DOHH2 (cell line): ENCODE results near the gene PDZRN3.

Source experiments
- H3F3A ChIP-seq: fragments of 200-600 bp; sonication (generic), shearing (Covaris generic); 2 replicates; pipeline ENCODE4 v1.6.0; 2016; ENCODE audit warnings: antibody characterized with exemption, mild to moderate bottlenecking; ENCODE audit not compliant: control insufficient read depth, insufficient read depth
- H3K27ac ChIP-seq: fragments of 200-600 bp; sonication (generic); 2 replicates; pipeline ENCODE4 v1.5.1; 2014; ENCODE audit warnings: low read depth, mild to moderate bottlenecking, low read length, moderate library complexity
- H3K27me3 ChIP-seq: fragments of 200-600 bp; sonication (generic); 2 replicates; pipeline ENCODE4 v1.6.1; 2014; ENCODE audit warnings: mild to moderate bottlenecking, low read length, mixed read lengths; ENCODE audit not compliant: control insufficient read depth
- H3K36me3 ChIP-seq: fragments of 200-600 bp; sonication (generic); 2 replicates; pipeline ENCODE4 v1.6.1; 2014; ENCODE audit warnings: mild to moderate bottlenecking, low read length, moderate library complexity, mixed read lengths; ENCODE audit not compliant: control insufficient read depth
- H3K4me1 ChIP-seq: fragments of 200-600 bp; sonication (generic); 2 replicates; pipeline ENCODE4 v1.6.1; 2014; ENCODE audit warnings: mild to moderate bottlenecking, low read length, mixed read lengths; ENCODE audit not compliant: control insufficient read depth
- H3K4me2 ChIP-seq: fragments of 200-600 bp; sonication (generic); 2 replicates; pipeline ENCODE4 v1.6.0; 2014; ENCODE audit warnings: mild to moderate bottlenecking, low read length, moderate library complexity
- H3K4me3 ChIP-seq: fragments of 200-600 bp; sonication (generic); 2 replicates; pipeline ENCODE4 v1.5.1; 2014; ENCODE audit warnings: mild to moderate bottlenecking, low read length, mixed read lengths
- H3K79me2 ChIP-seq: fragments of 200-600 bp; sonication (generic); 2 replicates; pipeline ENCODE4 v1.6.1; 2014; ENCODE audit warnings: mild to moderate bottlenecking, low read length, mixed read lengths; ENCODE audit not compliant: control insufficient read depth
- H3K9me2 ChIP-seq: fragments of 200-600 bp; sonication (generic); replicated peaks from 2 replicates; pipeline ENCODE4 v1.6.1; 2014; ENCODE audit warnings: mild to moderate bottlenecking, low read length, mixed read lengths; ENCODE audit not compliant: control insufficient read depth
- H3K9me3 ChIP-seq: fragments of 200-600 bp; sonication (generic); 2 replicates; pipeline ENCODE4 v1.6.1; 2014; ENCODE audit warnings: antibody characterized with exemption, low read length, mixed read lengths; ENCODE audit not compliant: control insufficient read depth, insufficient read depth
- H4K20me1 ChIP-seq: fragments of 200-600 bp; sonication (generic); 2 replicates; pipeline ENCODE4 v1.6.0; 2014; ENCODE audit warnings: low read depth, mild to moderate bottlenecking, antibody characterized with exemption, low read length, moderate library complexity; ENCODE audit not compliant: control insufficient read depth, insufficient read depth
- CTCF ChIP-seq: fragments of 200-600 bp; sonication (generic); IDR thresholded peaks from one replicate; pipeline ENCODE4 v1.5.1; 2014; ENCODE audit warnings: antibody characterized with exemption, mild to moderate bottlenecking, low read depth, low read length; ENCODE audit not compliant: poor library complexity, severe bottlenecking
- EZH2phosphoT487 ChIP-seq: fragments of 200-600 bp; sonication (generic); IDR thresholded peaks from 2 replicates; pipeline ENCODE4 v1.6.1; 2017; ENCODE audit warnings: borderline replicate concordance, mild to moderate bottlenecking, antibody characterized with exemption, low read length, moderate library complexity, mixed read lengths

PDZRN3 gene

DNA sequence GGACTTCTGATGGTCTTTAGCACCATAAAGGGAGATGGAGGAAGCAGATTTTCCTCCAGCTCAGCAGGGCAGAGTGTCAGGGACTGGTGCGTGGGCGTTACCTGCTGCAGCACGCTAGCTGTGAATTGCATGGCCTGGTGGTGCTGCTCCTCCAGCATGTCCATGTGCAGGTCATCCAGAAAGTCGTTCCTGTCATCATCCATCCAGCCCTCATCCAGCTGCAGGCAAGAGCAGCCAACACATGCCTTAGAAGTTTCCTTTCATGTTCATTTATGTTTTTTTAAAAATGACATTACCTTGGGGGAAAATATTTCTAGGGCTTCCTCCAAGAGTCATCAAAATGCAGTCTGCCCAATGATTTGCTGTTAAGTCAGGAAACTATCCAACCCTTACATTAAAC, 239.2 kb downstream of the PDZRN3 start:
- Histone ChIP-seq H3K36me3 (no peaks in the 10 kb centered on the region), H3K4me3 (no peak overlapping the region), H3K9me3 (no peaks in the 10 kb centered on the region), H3K27me3 (no peaks in the 10 kb centered on the region), H3K27ac (no peak overlapping the region), H3K79me2 (no peaks in the 10 kb centered on the region), H3K4me1 (no peaks in the 10 kb centered on the region), H3K4me2 (no peak overlapping the region), H3F3A (no peaks in the 10 kb centered on the region), H3K9me2 (no peaks in the 10 kb centered on the region), H4K20me1 (no peaks in the 10 kb centered on the region)
- no peak for TF ChIP-seq CTCF
- no peak for TF ChIP-seq EZH2phosphoT487

DNA sequence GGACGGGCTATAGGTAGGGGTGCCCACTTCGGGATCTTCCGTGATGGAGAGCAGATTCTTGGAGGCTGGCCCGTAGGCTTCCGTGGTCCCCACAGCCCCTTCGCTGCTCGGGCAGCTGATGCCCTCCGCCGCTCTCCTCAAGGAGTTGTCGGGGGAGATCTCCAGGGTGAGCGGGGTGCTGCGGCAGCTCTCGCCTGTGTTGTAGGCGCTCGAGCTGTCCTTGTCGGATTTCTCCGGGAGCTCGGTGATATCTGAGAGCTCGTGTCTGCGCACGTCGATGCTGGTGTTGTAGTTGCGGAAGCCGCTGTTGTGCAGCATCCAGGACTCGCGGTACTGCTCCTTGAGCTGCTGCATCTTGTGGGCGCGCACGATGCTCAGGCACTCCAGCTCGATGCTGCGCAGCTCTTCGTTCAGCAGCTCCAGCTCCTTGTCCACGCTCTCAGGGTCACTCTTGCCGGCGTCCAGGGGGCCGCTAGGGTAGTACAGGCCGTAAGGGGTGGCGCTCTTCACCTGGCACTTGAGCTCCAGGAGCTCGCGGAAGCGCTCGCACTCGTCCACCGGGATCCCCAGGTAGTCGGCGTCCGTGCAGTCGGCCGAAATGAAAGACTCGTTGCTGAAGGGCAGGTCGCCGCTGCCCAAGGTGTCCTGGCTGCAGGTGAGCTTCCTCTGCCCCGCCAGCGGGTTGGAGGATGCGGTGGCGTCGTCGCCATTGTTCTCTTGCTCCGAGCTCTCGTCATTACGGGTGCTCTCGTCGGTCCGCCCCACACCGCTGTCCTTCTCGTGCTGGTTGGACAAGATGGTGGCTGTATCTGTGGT, 240.4 kb downstream of the PDZRN3 start:
- Histone ChIP-seq H3K79me2 (no peaks in the 10 kb centered on the region), H3K4me3 (no peak overlapping the region), H4K20me1 (no peaks in the 10 kb centered on the region), H3K4me2 (no peak overlapping the region), H3K36me3 (no peaks in the 10 kb centered on the region), H3K27me3 (no peaks in the 10 kb centered on the region), H3K9me2 (no peaks in the 10 kb centered on the region), H3F3A (no peaks in the 10 kb centered on the region), H3K9me3 (no peaks in the 10 kb centered on the region), H3K4me1 (no peaks in the 10 kb centered on the region), H3K27ac (no peak overlapping the region)
- TF ChIP-seq EZH2phosphoT487 (no peak), CTCF (no peak)

DNA sequence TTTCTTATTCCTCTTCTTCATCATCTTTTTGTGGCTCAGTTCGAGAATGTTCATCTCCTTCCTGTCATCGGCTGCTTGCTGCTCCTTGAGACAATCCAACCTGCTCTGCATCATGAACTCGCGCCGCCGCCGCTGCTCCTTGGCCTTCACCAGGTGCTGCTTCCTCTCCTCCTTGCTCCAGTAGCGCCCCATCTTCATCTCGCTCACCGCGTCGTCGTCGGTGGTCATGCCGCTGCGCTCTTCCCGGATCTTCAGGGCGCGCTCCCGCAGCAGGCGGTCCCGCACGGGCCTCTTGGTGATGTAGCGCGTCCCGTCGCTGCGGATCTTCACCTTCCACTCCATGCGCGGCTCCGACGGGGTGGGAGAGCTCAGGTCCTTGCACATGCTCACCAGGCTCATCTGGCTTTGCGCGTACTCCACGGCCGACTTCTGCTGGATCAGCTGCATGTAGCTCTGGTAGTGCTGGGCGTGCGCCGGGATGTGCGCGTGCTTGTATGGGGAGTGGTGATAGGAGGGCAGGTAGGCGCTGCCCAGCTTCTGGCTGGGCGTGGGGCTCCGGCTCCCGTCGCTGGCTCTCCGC, 241.2 kb downstream of the PDZRN3 start:
- TF ChIP-seq CTCF (no peak), EZH2phosphoT487 (no peak)
- no peaks in the 10 kb centered on the region for H3K27me3 ChIP-seq
- no peaks in the 10 kb centered on the region for H3K79me2 ChIP-seq
- no peak overlapping the region for H3K4me3 ChIP-seq
- no peaks in the 10 kb centered on the region for H3K9me3 ChIP-seq
- no peaks in the 10 kb centered on the region for H4K20me1 ChIP-seq
- H3K4me1 ChIP-seq = no peaks in the 10 kb centered on the region
- no peaks in the 10 kb centered on the region for H3K36me3 ChIP-seq
- no peaks in the 10 kb centered on the region for H3K9me2 ChIP-seq
- H3K4me2 ChIP-seq = no peak overlapping the region
- no peaks in the 10 kb centered on the region for H3F3A ChIP-seq
- H3K27ac ChIP-seq = no peak overlapping the region
